Astrocyte (in vitro differentiated cells and primary cell): ENCODE measurements around the gene CDH22. TPM values are rescaled to one million over a fixed set of nuclear protein-coding genes. Genes with fewer than 3 reads are reported as not detected.

Source experiments
- DNase-seq: peaks from one replicate; pipeline ENCODE4 v3.0.0-alpha.2; 2010; ENCODE audit warnings: low read depth
- FAIRE-seq: peaks from 2 replicates; lab custom pipeline; 2011; peaks lifted over from hg19 to GRCh38; lab: Jason Lieb, UNC
- H2AFZ ChIP-seq: 2 replicates; pipeline ENCODE4 v1.6.0; 2012; ENCODE audit warnings: low read depth, low read length, inconsistent platforms
- H3K27ac ChIP-seq: 2 replicates; pipeline ENCODE4 v1.5.1; 2011; ENCODE audit warnings: low read depth, low read length, inconsistent platforms
- H3K27me3 ChIP-seq: 2 replicates; pipeline ENCODE4 v1.6.0; 2011; ENCODE audit warnings: low read length, inconsistent platforms; ENCODE audit not compliant: insufficient read depth
- H3K36me3 ChIP-seq: 2 replicates; pipeline ENCODE4 v1.5.1; 2011; ENCODE audit warnings: low read length, inconsistent platforms; ENCODE audit not compliant: insufficient read depth
- H3K4me1 ChIP-seq: 2 replicates; pipeline ENCODE4 v1.5.1; 2011; ENCODE audit warnings: low read length, inconsistent platforms; ENCODE audit not compliant: insufficient read depth
- H3K4me2 ChIP-seq: 2 replicates; pipeline ENCODE4 v1.6.0; 2012; ENCODE audit warnings: low read length, inconsistent platforms
- H3K4me3 ChIP-seq: 2 replicates; pipeline ENCODE4 v1.5.1; 2011; ENCODE audit warnings: low read depth, mild to moderate bottlenecking, low read length, inconsistent platforms; ENCODE audit not compliant: insufficient read depth
- H3K79me2 ChIP-seq: 2 replicates; pipeline ENCODE4 v1.6.0; 2012; ENCODE audit warnings: mild to moderate bottlenecking, low read length, inconsistent platforms; ENCODE audit not compliant: insufficient read depth
- H3K9ac ChIP-seq: 2 replicates; pipeline ENCODE4 v1.6.0; 2012; ENCODE audit warnings: mild to moderate bottlenecking, low read length, inconsistent platforms
- H3K9me3 ChIP-seq: 2 replicates; pipeline ENCODE4 v1.5.1; 2012; ENCODE audit warnings: low read depth, mild to moderate bottlenecking, low read length, inconsistent platforms; ENCODE audit not compliant: insufficient read depth
- H4K20me1 ChIP-seq: 2 replicates; pipeline ENCODE4 v1.6.0; 2012; ENCODE audit warnings: low read length, inconsistent platforms; ENCODE audit not compliant: insufficient read depth
- H3K27ac Mint-ChIP-seq: one replicate; pipeline ENCODE4 v1.8.0; 2021; ENCODE audit warnings: mild to moderate bottlenecking, mixed read lengths; ENCODE audit not compliant: unreplicated experiment
- H3K27me3 Mint-ChIP-seq: one replicate; pipeline ENCODE4 v1.8.0; 2021; ENCODE audit warnings: low read depth, mixed read lengths; ENCODE audit not compliant: unreplicated experiment
- H3K36me3 Mint-ChIP-seq: one replicate; pipeline ENCODE4 v1.8.0; 2021; ENCODE audit warnings: low read depth, mixed read lengths; ENCODE audit not compliant: unreplicated experiment
- H3K4me1 Mint-ChIP-seq: one replicate; pipeline ENCODE4 v1.8.0; 2021; ENCODE audit warnings: low read depth, mixed read lengths; ENCODE audit not compliant: unreplicated experiment
- H3K4me3 Mint-ChIP-seq: one replicate; pipeline ENCODE4 v1.8.0; 2021; ENCODE audit warnings: mild to moderate bottlenecking, moderate library complexity, mixed read lengths; ENCODE audit not compliant: unreplicated experiment
- H3K9me3 Mint-ChIP-seq: one replicate; pipeline ENCODE4 v1.8.0; 2021; ENCODE audit warnings: mild to moderate bottlenecking, mixed read lengths; ENCODE audit not compliant: unreplicated experiment
- CTCF ChIP-seq: IDR thresholded peaks from 2 replicates; pipeline ENCODE4 v1.5.1; 2011; ENCODE audit warnings: low read depth, mild to moderate bottlenecking, inconsistent platforms, low read length, moderate library complexity; ENCODE audit not compliant: insufficient read depth
- EZH2 ChIP-seq: IDR thresholded peaks from 2 replicates; pipeline ENCODE4 v1.6.1; 2012; ENCODE audit warnings: mild to moderate bottlenecking, low read length, inconsistent platforms; ENCODE audit not compliant: insufficient read depth
- total RNA-seq: library from RNA; stranded (reverse); gene quantifications from 2 replicates; pipeline ENCODE4 v1.2.1, GENCODE V29; 2021

CDH22 gene
- total RNA-seq, 1 donor from 2014 or later = not detected

DNA sequence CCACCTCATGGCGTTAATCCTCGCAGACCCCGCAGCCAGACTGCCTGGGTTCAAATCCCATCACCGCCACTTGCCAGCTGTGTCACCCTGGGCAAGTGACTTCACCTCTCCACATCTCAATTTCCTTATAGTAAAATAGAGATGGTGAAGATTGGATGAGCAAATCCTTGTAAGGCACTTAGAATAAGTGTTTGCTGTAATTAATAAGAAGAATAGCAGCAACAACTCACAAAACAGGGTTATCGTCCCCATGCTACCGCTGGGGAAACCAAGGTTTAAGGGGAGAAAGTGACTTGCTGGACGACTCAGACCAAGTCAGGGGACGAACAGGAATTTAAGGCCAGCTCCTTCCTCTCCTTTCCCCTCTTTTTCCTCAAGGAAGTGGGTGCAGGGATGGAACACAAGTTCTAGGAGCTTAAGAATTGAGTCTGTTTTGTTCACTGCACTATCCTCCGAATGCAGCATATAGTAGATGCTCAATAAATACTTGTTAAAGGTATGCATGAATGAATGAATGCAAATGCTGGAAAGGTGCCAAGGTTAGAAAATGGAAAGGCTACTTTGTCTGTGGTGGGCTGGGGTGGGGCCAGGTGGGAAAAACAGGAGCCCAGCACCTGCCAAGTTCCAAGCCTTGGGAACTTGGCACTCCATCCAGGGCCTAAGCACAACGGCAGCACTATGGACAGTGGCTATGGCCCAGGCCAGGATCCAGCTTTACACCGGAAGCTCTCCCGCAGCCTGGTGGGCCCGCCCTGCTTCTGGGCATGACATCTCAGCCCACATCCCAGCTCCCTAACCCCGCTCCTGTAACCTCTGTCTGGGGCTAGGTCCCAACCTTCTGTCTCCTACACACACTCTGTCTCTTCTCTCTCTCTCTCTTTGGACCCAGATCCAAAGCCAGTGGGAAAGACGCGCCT lies 4.9 kb upstream of the CDH22 start:
- H3K4me1 Mint-ChIP-seq = peaks cover 3% of the 10 kb centered on the region
- no peak overlapping the region for H3K4me2 ChIP-seq
- H3K9me3 Mint-ChIP-seq = no peaks in the 10 kb centered on the region
- H3K36me3 ChIP-seq = no peaks in the 10 kb centered on the region
- no peak overlapping the region for H3K4me3 ChIP-seq
- H3K9ac ChIP-seq = no peak overlapping the region
- no peak for TF ChIP-seq CTCF
- TF ChIP-seq EZH2 = no peak
- no peak overlapping the region for H3K27ac ChIP-seq
- H2AFZ ChIP-seq = no peak overlapping the region
- H3K27me3 ChIP-seq = peaks cover 67% of the 10 kb centered on the region
- H3K79me2 ChIP-seq = no peaks in the 10 kb centered on the region
- peaks cover 92% of the 10 kb centered on the region for H3K27me3 Mint-ChIP-seq
- H4K20me1 ChIP-seq = peaks cover 3% of the 10 kb centered on the region
- H3K27ac Mint-ChIP-seq = no peak overlapping the region
- peaks cover 1% of the 10 kb centered on the region for H3K36me3 Mint-ChIP-seq
- DNase-seq (no peak), FAIRE-seq (no peak)
- H3K9me3 ChIP-seq = no peaks in the 10 kb centered on the region
- no peak overlapping the region for H3K4me3 Mint-ChIP-seq
- no peaks in the 10 kb centered on the region for H3K4me1 ChIP-seq

DNA sequence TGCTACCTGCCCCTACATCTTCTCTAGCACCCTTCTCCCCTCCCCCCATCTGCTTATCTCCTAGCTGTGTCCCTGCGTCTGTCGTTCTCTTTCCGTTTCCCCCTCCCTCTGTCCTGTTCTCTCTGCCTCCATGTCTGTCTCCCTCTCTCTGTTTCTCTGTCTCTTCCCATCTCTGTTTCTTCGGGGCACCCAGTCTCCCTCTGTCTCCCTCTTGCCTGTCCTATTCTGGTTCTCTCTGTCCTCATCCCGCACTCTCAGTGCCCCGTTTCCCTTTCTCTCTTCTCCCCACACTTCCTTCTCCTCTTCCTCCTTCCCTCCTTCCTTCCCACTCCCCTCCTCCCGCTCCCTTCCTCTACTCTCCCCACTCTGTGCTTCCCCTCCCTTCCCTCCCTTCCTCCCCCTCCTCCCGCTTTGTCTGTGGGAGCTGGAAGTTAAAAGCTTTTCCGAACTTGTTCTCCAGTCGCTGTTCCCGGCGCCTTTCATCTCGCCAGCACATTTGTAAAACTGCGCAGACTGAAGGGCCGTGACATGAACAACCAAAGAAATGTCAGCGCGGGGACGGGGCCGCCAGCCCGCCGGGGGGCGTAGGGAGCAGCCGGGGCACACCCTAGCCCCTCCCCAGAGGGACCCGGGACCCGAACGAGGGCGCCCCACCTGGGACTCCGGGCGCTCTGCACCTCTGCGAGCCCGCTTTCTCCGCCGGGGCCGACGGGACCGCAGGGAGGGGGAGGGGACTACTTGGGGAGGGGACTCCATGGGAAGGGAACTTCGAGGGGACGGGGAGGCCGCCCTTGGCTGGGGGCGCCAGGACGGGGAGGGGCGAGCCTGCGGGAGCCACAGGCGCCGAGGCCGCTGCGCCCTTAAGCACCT lies 4.0 kb upstream of the CDH22 start:
- no peaks in the 10 kb centered on the region for H3K9me3 ChIP-seq
- Mint-ChIP-seq H3K9me3 (no peaks in the 10 kb centered on the region), H3K4me1 (peaks cover 3% of the 10 kb centered on the region), H3K27me3 (peaks cover 85% of the 10 kb centered on the region), H3K36me3 (peaks cover 1% of the 10 kb centered on the region), H3K27ac (no peak overlapping the region), H3K4me3 (peak overlapping the region; percentile 34)
- H3K4me2 ChIP-seq = no peak overlapping the region
- H3K27me3 ChIP-seq = peaks cover 72% of the 10 kb centered on the region
- H2AFZ ChIP-seq = no peak overlapping the region
- no peak for DNase-seq
- no peaks in the 10 kb centered on the region for H3K79me2 ChIP-seq
- H3K27ac ChIP-seq = no peak overlapping the region
- no peak for TF ChIP-seq CTCF
- peak; percentile 47 for TF ChIP-seq EZH2
- peaks cover 3% of the 10 kb centered on the region for H4K20me1 ChIP-seq
- FAIRE-seq = no peak
- no peak overlapping the region for H3K9ac ChIP-seq
- no peaks in the 10 kb centered on the region for H3K4me1 ChIP-seq
- H3K4me3 ChIP-seq = no peak overlapping the region
- H3K36me3 ChIP-seq = no peaks in the 10 kb centered on the region
